ENCODE measurements around the gene NCAPH2. TPM values are rescaled to one million over a fixed set of nuclear protein-coding genes. Genes with fewer than 3 reads are reported as not detected.
A peak's percentile ranks its signal among the peaks of the same experiment; 100 is the strongest.

NCAPH2 gene
- total RNA-seq, 2 donors from 2014 or later: 30.6 to 35.9 TPM

GRCh38 chr22:50561401-50562358, 53.7 kb downstream of the NCAPH2 start:
- H3K27me3 ChIP-seq: no peaks in the 10 kb centered on the region
- 72 to 79% methylated on average over 16 to 18 of the region's 34 CpGs for WGBS, 2 donors
- peaks cover 16% of the 10 kb centered on the region for H3K4me1 ChIP-seq
- intact Hi-C loops (cut with DNase I): no loop called here
- DNase-seq (no peak), ATAC-seq (no peak)
- no peak for TF ChIP-seq CTCF (IDR thresholded peaks at IDR 0.05)
- TF ChIP-seq POLR2A (IDR thresholded peaks at IDR 0.05): no peak
- no peaks in the 10 kb centered on the region for H3K36me3 ChIP-seq (replicated peaks in 1 of 2; ENCODE audit: insufficient read depth in 1 of 2, low read depth in 2 of 2)
- H3K4me3 ChIP-seq: no peak overlapping the region
- H3K9me3 ChIP-seq: no peaks in the 10 kb centered on the region
- no peak overlapping the region for H3K27ac ChIP-seq

- Histone ChIP-seq H3K4me1 (peaks cover 16% of the 10 kb centered on the region), H3K27me3 (no peaks in the 10 kb centered on the region), H3K9me3 (no peaks in the 10 kb centered on the region), H3K27ac (peak within 1 kb of the TSS; percentile 66 to 90 (median 75)), H3K36me3 (replicated peaks in 1 of 2; ENCODE audit: insufficient read depth in 1 of 2, low read depth in 2 of 2) (no peaks in the 10 kb centered on the region), H3K4me3 (peak within 1 kb of the TSS; percentile 4 to 9)
- 2 to 4% methylated on average over 24 to 57 of the region's 61 CpGs for WGBS, 2 donors
- ATAC-seq: peak; percentile 99
- DNase-seq: peak; percentile 98 to 99 (median 99)
- TF ChIP-seq CTCF (IDR thresholded peaks at IDR 0.05) (peak; percentile 95 to 99 (median 97)), POLR2A (IDR thresholded peaks at IDR 0.05) (peak; percentile 70 to 90 (median 87))
- intact Hi-C loops (cut with DNase I): no loop called here
These were observed 54.7 kb downstream of the NCAPH2 start, which contains the start of gene SYCE3 for GRCh38 chr22:50562523-50563412. Gene SYCE3 (minus strand): TSS chr22:50562919. CDS start chr22:50556405, 6,514 bp downstream.

GRCh38 chr22:50563413-50564160, 55.6 kb downstream of the NCAPH2 start:
- Histone ChIP-seq H3K27ac (peak overlapping the region; percentile 66 to 90 (median 75)), H3K4me1 (peaks cover 18% of the 10 kb centered on the region), H3K9me3 (no peaks in the 10 kb centered on the region), H3K36me3 (replicated peaks in 1 of 2; ENCODE audit: insufficient read depth in 1 of 2, low read depth in 2 of 2) (no peaks in the 10 kb centered on the region), H3K27me3 (no peaks in the 10 kb centered on the region), H3K4me3 (peak overlapping the region; percentile 4 to 9)
- no peak for TF ChIP-seq POLR2A (IDR thresholded peaks at IDR 0.05)
- no peak for TF ChIP-seq CTCF (IDR thresholded peaks at IDR 0.05)
- 9 to 13% methylated on average over 17 of the region's 17 CpGs for WGBS, 2 donors
- intact Hi-C loops (cut with DNase I): no loop called here
- peak; percentile 32 for ATAC-seq
- DNase-seq: peak in 2 of 4 donors; percentile 34 to 41

- 88 to 93% methylated on average over 11 of the region's 11 CpGs for WGBS, 2 donors
- H3K27ac ChIP-seq: peak overlapping the region in 1 of 4 donors; percentile 75
- no peaks in the 10 kb centered on the region for H3K9me3 ChIP-seq
- H3K27me3 ChIP-seq: no peaks in the 10 kb centered on the region
- H3K4me3 ChIP-seq: no peak overlapping the region
- no peak for DNase-seq
- no peak for ATAC-seq
- H3K36me3 ChIP-seq (replicated peaks in 1 of 2; ENCODE audit: insufficient read depth in 1 of 2, low read depth in 2 of 2): no peaks in the 10 kb centered on the region
- TF ChIP-seq CTCF (IDR thresholded peaks at IDR 0.05) (no peak), POLR2A (IDR thresholded peaks at IDR 0.05) (no peak)
- intact Hi-C loops (cut with DNase I): no loop called here
- peaks cover 25% of the 10 kb centered on the region for H3K4me1 ChIP-seq
These were observed 56.3 kb downstream of the NCAPH2 start for GRCh38 chr22:50564289-50564688.
